Fibroblast of the aortic adventitia (primary cell): ENCODE data around the gene NOX5. TPM values are rescaled to one million over a fixed set of nuclear protein-coding genes. Genes with fewer than 3 reads are reported as not detected.
A peak's percentile ranks its signal among the peaks of the same experiment; 100 is the strongest.

Source experiments
- DNase-seq: peaks from one replicate; pipeline ENCODE4 v3.0.0-alpha.2; 2010; ENCODE audit warnings: low read depth
- H3K4me3 ChIP-seq: 2 replicates; pipeline ENCODE4 v1.5.1; 2011; ENCODE audit warnings: low read depth, mild to moderate bottlenecking, control low read depth, low read length, moderate library complexity
- total RNA-seq: library from RNA; depleted of rRNA; stranded (reverse); fragments of >200 nt; gene quantifications from 2 replicates; pipeline ENCODE4 v1.2.3, GENCODE V29; 2012; ENCODE audit warnings: low replicate concordance
- TF ChIP-seq, protein P1 (sequence below): IDR thresholded peaks from 2 replicates; pipeline ENCODE4 v1.5.1; 2011; ENCODE audit warnings: mild to moderate bottlenecking, low read length, control low read depth, inconsistent platforms; ENCODE audit not compliant: insufficient read depth

Gene NOX5
- total RNA-seq, 1 donor, result 0.27 TPM

DNA sequence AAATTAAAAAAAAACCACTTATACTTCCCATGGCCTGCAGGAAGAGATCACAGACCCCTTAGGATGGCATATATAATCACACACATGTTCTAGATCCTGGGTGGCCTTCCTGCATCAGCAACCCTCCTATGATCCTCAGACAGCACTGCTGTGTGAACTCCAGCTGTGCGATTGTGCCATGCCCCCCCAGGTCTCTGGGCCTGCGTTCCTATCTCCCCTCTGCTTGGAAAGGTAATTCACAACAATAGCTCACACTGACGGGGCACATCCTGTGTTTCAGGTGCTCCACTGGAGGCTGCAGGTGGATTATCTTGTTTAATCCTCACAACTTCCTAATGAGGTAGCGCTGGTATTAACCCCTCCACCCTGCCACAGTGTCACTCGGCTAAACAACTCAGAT lies 74.8 kb downstream of the NOX5 start:
- TF ChIP-seq, protein P1, sequence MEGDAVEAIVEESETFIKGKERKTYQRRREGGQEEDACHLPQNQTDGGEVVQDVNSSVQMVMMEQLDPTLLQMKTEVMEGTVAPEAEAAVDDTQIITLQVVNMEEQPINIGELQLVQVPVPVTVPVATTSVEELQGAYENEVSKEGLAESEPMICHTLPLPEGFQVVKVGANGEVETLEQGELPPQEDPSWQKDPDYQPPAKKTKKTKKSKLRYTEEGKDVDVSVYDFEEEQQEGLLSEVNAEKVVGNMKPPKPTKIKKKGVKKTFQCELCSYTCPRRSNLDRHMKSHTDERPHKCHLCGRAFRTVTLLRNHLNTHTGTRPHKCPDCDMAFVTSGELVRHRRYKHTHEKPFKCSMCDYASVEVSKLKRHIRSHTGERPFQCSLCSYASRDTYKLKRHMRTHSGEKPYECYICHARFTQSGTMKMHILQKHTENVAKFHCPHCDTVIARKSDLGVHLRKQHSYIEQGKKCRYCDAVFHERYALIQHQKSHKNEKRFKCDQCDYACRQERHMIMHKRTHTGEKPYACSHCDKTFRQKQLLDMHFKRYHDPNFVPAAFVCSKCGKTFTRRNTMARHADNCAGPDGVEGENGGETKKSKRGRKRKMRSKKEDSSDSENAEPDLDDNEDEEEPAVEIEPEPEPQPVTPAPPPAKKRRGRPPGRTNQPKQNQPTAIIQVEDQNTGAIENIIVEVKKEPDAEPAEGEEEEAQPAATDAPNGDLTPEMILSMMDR, result no peak
- no peak for DNase-seq
- H3K4me3 ChIP-seq, result no peak overlapping the region

DNA sequence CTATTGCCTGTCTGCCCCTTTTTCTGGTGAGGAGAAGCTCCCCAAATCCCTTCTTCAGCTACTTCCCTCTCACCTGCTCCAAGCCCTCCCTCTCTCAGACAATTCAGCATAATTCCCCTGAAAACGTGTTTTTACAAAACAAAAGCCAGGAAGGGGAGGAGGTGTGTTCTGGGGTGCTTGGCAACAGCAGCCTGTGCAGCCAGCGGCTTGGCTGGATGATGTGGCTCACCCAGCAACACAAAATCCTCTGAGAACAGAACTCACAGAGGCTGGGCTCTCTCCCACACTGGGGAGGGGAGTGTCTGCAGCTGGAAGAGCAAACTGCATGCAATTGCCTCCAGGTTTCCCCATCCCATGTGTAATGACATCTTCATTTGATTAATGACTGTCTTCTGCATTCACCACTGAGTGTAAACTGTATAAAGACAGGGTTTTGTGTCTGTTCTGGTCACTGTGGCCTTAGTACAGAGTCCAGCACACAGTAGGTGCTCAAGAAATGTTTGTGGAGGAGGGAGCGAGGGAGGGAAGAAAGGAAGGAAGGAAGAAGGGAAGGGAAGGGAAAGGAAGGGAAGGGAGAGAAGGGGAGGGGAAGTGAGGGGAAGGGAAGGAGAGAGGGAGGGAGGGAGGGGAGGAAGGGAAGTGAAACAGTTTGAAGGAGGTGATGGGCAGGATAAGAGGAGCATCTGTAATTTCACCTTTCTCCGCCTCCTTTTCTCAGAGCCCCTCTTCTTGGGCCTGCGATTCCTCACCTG lies 75.9 kb downstream of the NOX5 start:
- DNase-seq, result peak; percentile 31
- no peak overlapping the region for H3K4me3 ChIP-seq
- TF ChIP-seq, protein P1, result no peak

DNA sequence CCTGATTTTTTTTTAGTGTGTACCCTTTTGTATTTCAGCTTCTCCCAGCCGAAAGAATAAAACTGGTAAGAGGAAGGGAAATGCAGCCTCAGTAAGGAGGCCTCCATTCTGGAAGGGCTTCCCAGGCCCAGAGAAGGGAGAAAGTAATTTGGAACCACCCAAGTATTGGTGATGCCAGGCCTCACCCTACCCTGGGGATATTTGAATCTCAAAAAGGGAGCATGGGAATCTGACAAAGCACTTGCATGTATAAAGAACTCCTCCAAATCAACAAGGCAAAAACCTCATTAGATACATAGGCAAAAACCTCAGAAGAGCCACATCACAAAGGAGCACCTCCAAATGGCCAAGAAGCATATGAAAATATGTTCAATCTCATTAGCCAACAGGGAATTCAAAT lies 77.2 kb downstream of the NOX5 start:
- no peak for DNase-seq
- TF ChIP-seq, protein P1, result no peak
- H3K4me3 ChIP-seq, result no peak overlapping the region

- peak; percentile 15 for DNase-seq
Measured at GRCh38 chr15:69092159-69092558, 77.7 kb downstream of the NOX5 start.

GRCh38 chr15:69093127-69093526 lies 78.6 kb downstream of the NOX5 start:
- TF ChIP-seq, protein P1, result no peak
- H3K4me3 ChIP-seq, result no peak overlapping the region
- no peak for DNase-seq

More at GRCh38 chr15:69092159-69092558, 77.7 kb downstream of the NOX5 start:
- no peak overlapping the region for H3K4me3 ChIP-seq
- TF ChIP-seq, protein P1, result no peak

DNA sequence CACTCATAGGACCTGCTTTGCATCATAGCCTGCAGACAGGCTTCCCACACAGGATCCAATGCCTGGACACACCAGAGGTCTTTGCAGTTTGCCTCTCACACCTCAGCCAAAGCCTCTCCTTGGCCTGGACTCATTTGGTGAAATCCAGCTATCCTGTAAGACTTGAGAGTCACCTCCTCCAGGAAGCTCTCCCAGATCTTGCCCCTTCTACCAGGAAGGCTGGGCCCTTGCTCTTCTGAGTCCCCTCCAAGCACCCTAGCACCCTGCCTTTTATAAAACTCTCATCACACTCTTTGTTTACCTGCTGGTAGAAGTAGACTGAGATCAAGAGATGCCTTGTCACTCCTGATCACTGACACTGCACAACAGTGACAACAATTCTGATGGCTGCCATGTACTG lies 79.1 kb downstream of the NOX5 start:
- TF ChIP-seq, protein P1, result no peak
- no peak overlapping the region for H3K4me3 ChIP-seq
- DNase-seq, result no peak
